GM19372 (cell line): ENCODE results near the gene SUGCT.

Experiments used
- ATAC-seq: cut with Tn5 transposase; IDR thresholded peaks from one replicate; pipeline ENCODE4 v1.9.1; 2021; ENCODE audit warnings: mild to moderate bottlenecking, low read depth, moderate library complexity; ENCODE audit not compliant: unreplicated experiment

The SUGCT gene

DNA sequence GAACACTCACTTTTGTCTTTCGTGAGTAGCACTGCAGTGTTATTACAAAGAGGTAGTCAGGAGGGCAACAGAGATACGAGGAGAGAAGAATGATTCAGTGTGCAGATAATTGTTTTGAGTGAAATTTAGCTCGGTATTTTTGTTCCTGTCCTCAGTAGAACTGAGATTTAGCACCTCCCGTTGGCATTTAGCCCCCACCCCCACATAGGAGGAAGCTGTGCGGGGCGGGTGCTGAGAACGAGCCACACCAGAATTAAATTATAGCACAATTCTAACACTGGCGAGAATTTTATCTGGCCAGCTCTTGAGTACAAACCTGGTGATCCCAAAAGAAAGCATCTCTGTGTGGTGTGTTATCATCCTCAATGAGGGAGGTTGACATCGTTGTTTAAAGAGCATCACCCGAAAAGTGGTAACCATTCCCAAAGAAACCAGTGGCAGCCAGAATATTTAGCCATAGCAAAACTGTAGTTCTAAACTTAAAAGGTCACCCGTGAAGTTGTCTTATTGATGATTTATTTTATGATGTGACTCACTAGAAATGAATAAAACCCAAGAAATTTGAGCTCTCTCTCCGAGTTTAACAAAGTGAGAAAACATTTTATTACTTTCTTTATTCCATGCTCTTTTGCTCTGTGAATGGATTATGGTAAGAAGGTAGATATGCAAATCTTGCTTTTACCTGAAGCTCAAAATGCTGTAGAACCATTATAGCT is 612.2 kb downstream of the SUGCT start:
- ATAC-seq, result no peak

DNA sequence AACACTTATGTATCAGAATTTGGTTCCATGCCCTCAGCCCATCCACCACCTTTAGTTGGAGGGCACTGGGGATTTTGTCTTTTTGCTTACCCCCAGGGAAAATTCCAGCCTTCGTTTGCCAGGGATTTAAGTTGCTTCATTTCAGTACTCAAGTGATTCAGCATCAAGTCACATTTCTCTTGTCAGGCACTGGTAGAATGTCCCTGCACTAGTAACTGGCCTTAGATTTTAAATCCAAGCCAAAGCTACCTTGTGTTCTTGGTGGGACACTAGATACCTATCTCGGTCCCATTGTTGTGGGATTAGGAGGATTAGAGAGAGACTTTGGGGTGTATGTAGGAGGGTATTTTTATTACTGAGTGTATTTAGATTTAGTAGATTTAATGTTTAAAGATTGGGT is 613.1 kb downstream of the SUGCT start:
- no peak for ATAC-seq

- ATAC-seq, result no peak
Measured at GRCh38 chr7:40749877-40750276, 615.1 kb downstream of the SUGCT start.

DNA sequence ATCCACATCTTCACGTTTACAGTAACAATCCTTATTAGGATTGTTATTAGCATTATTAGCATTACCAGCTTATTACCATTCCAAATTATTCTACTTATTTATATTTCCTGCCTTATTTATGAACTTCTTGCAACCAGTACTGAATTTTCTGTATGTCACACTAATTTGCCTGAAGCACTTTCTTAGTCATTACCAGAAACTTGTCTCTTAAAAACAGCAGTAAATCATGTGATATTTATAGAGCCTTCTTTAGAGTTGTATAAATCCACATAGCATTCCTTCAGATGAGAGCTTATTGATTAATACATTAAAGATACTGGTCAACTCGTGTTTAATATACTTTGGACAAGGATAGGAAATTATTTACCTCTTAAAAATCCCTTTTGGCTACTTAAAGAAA is 618.6 kb downstream of the SUGCT start:
- ATAC-seq, result no peak

- no peak for ATAC-seq
Measured at GRCh38 chr7:40755438-40755837, 620.6 kb downstream of the SUGCT start.

DNA sequence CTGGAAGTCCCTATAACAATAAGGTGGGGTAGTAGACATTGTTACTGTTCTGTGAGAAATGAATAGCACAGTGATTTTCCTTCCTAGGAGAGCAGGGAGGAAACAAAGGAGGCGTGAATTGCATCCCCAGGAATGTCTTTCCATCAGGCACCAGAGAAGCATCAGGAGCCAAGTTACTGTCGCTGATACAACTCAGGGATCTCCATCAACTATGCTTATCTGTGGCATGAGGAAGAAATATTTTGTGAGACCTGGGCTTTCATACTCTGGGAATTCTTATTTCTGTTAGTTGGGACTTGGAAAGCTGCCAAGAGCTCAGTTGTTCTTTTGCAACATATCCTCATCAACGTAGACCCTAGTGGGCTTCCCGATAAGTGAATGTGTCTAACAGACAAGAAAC is 622.3 kb downstream of the SUGCT start:
- no peak for ATAC-seq

- no peak for ATAC-seq
Measured at GRCh38 chr7:40758590-40758989, 623.8 kb downstream of the SUGCT start.

DNA sequence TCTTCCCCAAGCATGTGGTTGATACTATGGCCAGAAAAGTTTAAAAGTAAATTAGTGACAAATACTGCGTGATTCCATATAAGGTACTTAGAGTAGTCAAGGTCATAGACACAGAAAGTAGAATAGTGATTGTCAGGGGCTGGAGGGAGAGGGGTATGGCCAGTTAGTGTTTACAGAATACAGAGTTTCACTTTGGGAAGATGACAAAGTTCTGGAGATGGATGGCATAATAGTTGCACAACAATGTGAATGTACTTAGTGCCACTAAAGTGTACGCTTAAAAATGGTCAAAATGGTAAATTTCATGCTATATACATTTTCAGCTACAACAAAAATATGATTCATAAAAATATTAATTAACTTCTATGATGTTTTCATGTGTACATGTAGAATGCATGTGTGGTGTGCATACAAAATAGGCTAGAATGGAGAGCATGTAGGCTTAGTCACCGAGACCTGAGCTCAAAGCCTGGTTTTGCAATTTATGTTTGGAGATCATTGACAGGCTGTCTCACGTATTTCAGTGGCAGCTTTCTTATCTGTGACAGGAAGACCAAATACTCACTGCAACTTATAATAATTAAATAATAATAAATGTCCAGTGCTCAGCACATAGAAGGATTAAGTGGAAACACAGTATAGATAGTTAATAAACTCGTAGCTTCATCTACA is 625.6 kb downstream of the SUGCT start:
- no peak for ATAC-seq

DNA sequence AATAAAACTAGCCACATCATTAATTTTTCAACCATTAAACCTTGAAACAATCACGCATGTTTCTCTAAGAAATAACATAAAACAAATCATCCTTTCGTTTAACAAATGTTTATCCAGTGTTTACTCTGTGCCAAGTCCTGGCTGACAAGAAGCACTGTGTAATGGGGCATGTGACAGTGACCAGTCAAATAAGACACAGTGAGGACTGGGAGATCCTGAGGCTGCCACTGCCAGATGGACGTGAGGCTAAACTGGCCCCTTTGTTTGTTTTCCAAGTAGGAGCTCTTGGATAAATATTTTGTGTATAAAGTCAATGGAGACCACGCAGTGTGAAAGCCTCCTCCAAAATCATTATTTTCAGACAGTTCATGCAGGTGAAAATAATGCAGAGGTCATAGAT is 626.2 kb downstream of the SUGCT start:
- ATAC-seq, result no peak

- ATAC-seq, result no peak
Measured at GRCh38 chr7:40761762-40762560, 627.2 kb downstream of the SUGCT start.

- ATAC-seq, result no peak
Measured at GRCh38 chr7:40763319-40764287, 628.8 kb downstream of the SUGCT start.

DNA sequence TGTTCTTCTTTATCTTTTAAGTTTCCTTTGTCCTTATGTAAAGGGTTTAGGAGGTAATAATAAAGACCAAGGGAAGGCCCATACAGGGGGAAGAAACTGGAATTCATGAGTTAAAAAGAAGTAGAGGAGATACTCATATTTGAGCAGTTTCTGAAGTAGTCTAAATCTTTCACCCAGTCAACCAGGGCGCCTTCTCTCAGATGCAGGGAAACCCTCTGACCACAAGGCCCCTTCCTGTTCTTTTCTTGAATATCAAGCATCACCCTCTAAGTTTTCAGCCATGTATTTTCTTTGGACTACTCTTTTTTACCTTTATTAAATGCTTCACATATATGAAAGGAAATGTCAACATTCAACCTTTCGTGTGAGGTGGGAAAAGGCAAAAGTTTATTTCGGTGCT is 630.8 kb downstream of the SUGCT start:
- ATAC-seq, result no peak

- ATAC-seq, result no peak
Measured at GRCh38 chr7:40772096-40772495, 637.3 kb downstream of the SUGCT start.

GRCh38 chr7:40773656-40774055 is 638.9 kb downstream of the SUGCT start:
- no peak for ATAC-seq

- no peak for ATAC-seq
Measured at GRCh38 chr7:40775877-40776276, 641.1 kb downstream of the SUGCT start.

GRCh38 chr7:40777730-40778312 is 643.0 kb downstream of the SUGCT start:
- ATAC-seq, result no peak

GRCh38 chr7:40780460-40780859 is 645.7 kb downstream of the SUGCT start:
- no peak for ATAC-seq

DNA sequence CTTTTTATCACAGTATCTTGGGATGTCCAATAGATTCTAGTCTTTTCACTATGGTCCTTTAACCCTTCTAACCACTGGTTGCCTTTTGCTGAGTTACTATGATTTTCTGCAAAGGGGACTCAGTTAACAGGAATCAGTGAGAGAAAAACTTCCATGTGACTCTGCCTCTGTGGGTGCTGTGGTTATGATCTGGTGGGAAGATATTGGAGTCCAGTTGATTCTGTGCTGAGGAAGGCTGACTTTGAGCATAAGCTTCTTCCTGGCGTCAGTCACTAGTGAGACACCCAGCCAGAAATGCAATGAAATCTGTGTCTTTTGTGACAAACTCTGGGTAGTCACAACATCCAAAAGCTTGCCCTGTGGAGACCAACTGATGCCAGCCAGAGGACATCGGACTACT is 648.0 kb downstream of the SUGCT start:
- no peak for ATAC-seq

DNA sequence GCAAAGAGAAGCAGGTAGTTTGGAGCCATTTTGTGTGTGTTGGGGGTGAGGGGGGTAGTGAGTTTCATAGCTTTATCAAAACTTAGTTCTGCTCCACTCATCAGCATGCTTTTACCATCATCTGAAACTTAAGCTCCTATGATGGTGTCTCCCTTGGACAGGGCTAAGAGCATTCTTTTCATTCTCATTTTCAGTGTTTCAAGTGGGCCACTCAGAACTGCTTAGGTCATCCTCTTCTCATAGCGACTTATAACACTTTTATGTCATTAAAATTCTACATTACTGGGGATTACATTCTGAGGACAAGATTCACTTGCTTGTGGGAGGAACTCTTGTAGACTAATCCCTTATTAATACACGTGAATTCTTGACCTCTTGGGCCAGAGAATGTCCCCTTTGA is 649.4 kb downstream of the SUGCT start:
- no peak for ATAC-seq

DNA sequence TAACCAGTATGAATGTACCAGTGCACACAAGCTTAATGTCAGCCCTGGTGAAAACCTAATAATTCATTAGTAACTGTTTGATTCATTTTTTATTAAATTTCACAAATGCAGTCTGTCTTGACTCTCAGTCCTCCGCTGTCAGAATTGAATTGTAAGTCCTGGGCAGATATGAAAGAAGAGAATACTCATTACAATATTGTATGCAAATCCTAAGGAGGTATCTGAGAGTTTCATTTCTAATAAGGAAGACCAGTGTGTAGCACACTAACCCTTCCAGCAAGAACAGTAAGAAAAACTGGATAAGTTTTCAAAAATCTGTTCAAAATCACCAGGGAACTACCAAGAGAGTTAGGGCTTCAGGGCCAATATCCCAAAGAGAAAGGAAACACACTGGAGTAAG is 652.1 kb downstream of the SUGCT start:
- ATAC-seq, result no peak
